HUES6 (cell line): ENCODE results near the gene DRD1.
A peak's percentile ranks its signal among the peaks of the same experiment; 100 is the strongest.

Experiments
- H3K27ac ChIP-seq: 2 replicates; pipeline ENCODE4 v1.7.0; 2013; ENCODE audit warnings: low read depth, mild to moderate bottlenecking, low read length, inconsistent platforms
- H3K27me3 ChIP-seq: 2 replicates; pipeline ENCODE4 v1.6.1; 2013; ENCODE audit warnings: low read length; ENCODE audit not compliant: control insufficient read depth, insufficient read depth
- H3K36me3 ChIP-seq: 2 replicates; pipeline ENCODE4 v1.6.1; 2013; ENCODE audit warnings: low read length; ENCODE audit not compliant: control insufficient read depth, insufficient read depth
- H3K4me1 ChIP-seq: 2 replicates; pipeline ENCODE4 v1.6.1; 2013; ENCODE audit warnings: low read length; ENCODE audit not compliant: control insufficient read depth, insufficient read depth
- H3K4me3 ChIP-seq: 2 replicates; pipeline ENCODE4 v1.5.1; 2013; ENCODE audit warnings: low read depth, low read length
- H3K9ac ChIP-seq: one replicate; pipeline ENCODE4 v1.6.1; 2013; ENCODE audit warnings: mild to moderate bottlenecking, low read length
- H3K9me3 ChIP-seq: 2 replicates; pipeline ENCODE4 v1.6.1; 2013; ENCODE audit warnings: low read depth, low read length; ENCODE audit not compliant: control insufficient read depth, insufficient read depth

DRD1 gene

DNA sequence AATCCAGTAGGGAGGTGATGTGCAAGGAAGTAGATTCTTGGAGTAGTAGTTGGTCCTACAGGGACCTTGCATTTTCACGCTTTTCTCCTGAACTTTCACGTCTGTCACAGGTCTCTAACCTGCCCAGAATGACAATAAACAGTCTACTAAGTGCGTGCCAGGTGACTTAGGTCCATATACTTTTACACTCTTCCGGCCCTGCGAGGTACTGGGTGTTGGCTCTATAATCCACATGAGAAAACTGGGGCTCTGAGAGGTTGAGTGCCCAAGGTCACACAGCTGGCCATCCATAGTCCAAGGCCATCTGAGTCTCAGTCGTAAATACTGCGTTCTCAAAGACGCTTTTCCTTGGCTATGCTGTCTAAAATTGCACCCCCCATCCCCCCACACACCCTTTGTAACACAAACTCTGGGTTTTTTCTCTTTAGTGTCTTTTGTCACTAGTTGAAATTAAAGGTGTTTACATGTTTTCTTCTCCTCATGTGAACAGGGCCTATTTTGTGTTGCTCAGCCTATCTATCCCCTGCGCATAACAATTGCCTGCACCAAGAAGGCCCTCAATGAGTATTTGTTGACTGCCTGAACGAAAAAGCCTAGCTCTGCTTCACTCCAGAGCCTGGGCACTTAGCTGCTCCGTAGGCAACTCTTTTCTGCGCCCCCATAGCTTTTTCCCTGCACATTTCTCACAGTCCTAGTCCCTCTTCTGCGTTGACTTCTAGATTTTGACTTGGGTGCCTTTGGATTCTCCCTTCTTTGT is 35.3 kb upstream of the DRD1 start:
- peaks cover 20% of the 10 kb centered on the region for H3K27me3 ChIP-seq
- H3K4me1 ChIP-seq: peaks cover 9% of the 10 kb centered on the region
- no peaks in the 10 kb centered on the region for H3K9me3 ChIP-seq
- H3K9ac ChIP-seq: peak overlapping the region; percentile 89
- peaks cover 33% of the 10 kb centered on the region for H3K36me3 ChIP-seq
- H3K4me3 ChIP-seq: peak overlapping the region; percentile 87
- peak overlapping the region; percentile 79; the same call in 1 of the 2 replicates for H3K27ac ChIP-seq

DNA sequence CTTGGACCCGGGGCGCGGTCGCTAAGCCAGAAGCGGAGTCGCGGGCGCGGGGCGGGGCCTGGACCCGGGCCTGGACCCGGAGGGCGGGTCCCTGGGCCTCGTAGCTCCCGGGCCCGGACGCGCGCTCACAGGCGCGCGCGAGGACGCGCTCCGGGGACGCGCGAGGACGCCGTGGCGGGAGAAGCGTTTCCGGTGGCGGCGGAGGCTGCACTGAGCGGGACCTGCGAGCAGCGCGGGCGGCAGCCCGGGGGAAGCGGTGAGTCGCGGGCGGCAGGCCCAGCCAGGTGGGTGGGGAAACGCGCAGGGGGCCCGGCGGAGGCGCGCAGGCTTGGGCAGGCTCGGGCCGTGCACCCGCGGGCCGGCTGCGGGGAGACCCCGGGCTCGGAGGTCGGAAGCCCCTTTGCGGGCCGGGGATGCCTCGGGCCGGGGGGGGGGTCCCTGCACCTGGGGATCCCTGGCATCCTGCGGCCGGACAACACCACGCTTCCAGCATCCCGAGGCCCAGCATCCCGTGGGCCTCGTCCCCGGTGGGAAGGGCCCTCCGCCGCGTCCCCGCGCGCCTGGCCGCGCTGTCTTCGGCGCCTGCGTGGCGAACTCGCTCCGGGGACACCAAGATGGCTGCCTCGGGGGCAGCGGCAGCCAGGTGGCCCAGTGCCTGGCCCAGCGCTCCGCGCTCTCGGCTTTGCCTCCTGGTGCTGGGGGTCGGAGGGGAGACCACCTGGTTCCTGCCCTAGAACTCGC is 34.6 kb upstream of the DRD1 start, which contains the start of gene SFXN1:
Gene SFXN1, plus strand, starts transcription at position 177 of the 741 bp plus-strand sequence. CDS start 13,544 bp downstream, outside the sequence.
- Histone ChIP-seq H3K36me3 (peaks cover 25% of the 10 kb centered on the region), H3K27ac (peak within 1 kb of the TSS; percentile 79; the same call in 1 of the 2 replicates), H3K4me3 (peak within 1 kb of the TSS; percentile 87), H3K9me3 (no peaks in the 10 kb centered on the region), H3K27me3 (peaks cover 20% of the 10 kb centered on the region), H3K9ac (peak within 1 kb of the TSS; percentile 89), H3K4me1 (peaks cover 9% of the 10 kb centered on the region)

DNA sequence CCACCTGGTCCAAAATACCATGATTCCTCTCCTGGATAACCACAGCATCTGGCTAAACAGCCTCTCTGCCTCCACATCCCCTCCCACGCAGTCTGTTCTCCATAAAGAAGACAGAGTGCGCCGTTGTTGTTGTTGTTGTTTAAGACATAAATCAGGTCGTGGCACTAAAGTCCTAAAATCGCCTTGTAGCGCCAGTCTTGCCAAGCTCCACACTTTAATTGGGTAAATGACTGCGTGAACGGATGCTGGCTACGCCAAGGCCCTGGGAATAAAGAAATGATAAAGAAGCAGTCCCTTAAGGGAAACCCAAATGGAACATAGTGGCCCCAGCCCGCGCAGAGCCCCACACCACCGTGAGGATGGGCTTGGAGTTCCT is 34.0 kb upstream of the DRD1 start:
- Histone ChIP-seq H3K36me3 (peaks cover 22% of the 10 kb centered on the region), H3K4me1 (peaks cover 9% of the 10 kb centered on the region), H3K9ac (peak overlapping the region; percentile 89), H3K9me3 (no peaks in the 10 kb centered on the region), H3K27ac (no peak overlapping the region), H3K27me3 (peaks cover 20% of the 10 kb centered on the region), H3K4me3 (peak overlapping the region; percentile 87)

GRCh38 chr5:175477440-175477839 is 33.5 kb upstream of the DRD1 start:
- Histone ChIP-seq H3K27me3 (peaks cover 20% of the 10 kb centered on the region), H3K4me1 (peaks cover 9% of the 10 kb centered on the region), H3K27ac (no peak overlapping the region), H3K9ac (no peak overlapping the region), H3K36me3 (peaks cover 18% of the 10 kb centered on the region), H3K4me3 (no peak overlapping the region), H3K9me3 (no peaks in the 10 kb centered on the region)

GRCh38 chr5:175475248-175475647 is 31.3 kb upstream of the DRD1 start:
- H3K9me3 ChIP-seq: no peaks in the 10 kb centered on the region
- no peaks in the 10 kb centered on the region for H3K36me3 ChIP-seq
- peaks cover 20% of the 10 kb centered on the region for H3K27me3 ChIP-seq
- no peak overlapping the region for H3K9ac ChIP-seq
- H3K4me3 ChIP-seq: no peak overlapping the region
- no peak overlapping the region for H3K27ac ChIP-seq
- H3K4me1 ChIP-seq: peaks cover 9% of the 10 kb centered on the region

DNA sequence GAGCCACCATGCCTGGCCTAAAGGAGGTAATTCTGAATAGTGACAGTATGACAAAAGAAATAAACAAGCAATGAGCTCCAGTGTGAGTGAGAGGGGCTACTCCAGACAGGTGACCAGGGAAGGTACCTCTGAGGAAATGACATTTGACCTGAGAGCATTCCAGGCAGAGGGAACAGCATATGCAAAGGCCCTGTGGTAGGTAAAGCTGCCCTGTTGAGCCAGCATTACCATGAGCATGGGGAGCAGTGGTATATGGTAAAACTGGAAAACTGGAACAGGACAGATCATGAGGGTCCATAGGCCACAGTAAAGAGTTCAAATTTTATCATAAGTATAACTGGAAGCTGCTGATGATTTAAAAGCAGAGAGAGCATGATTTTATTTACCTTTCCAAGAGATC is 28.4 kb upstream of the DRD1 start:
- no peak overlapping the region for H3K4me3 ChIP-seq
- H3K27me3 ChIP-seq: peaks cover 12% of the 10 kb centered on the region
- no peak overlapping the region for H3K27ac ChIP-seq
- H3K36me3 ChIP-seq: no peaks in the 10 kb centered on the region
- H3K9ac ChIP-seq: no peak overlapping the region
- H3K4me1 ChIP-seq: no peaks in the 10 kb centered on the region
- no peaks in the 10 kb centered on the region for H3K9me3 ChIP-seq

GRCh38 chr5:175471628-175472027 is 27.6 kb upstream of the DRD1 start:
- peaks cover 5% of the 10 kb centered on the region; the same call in 1 of the 2 replicates for H3K27me3 ChIP-seq
- no peaks in the 10 kb centered on the region for H3K36me3 ChIP-seq
- no peak overlapping the region for H3K4me3 ChIP-seq
- H3K4me1 ChIP-seq: no peaks in the 10 kb centered on the region
- no peak overlapping the region for H3K9ac ChIP-seq
- H3K9me3 ChIP-seq: no peaks in the 10 kb centered on the region
- no peak overlapping the region for H3K27ac ChIP-seq

DNA sequence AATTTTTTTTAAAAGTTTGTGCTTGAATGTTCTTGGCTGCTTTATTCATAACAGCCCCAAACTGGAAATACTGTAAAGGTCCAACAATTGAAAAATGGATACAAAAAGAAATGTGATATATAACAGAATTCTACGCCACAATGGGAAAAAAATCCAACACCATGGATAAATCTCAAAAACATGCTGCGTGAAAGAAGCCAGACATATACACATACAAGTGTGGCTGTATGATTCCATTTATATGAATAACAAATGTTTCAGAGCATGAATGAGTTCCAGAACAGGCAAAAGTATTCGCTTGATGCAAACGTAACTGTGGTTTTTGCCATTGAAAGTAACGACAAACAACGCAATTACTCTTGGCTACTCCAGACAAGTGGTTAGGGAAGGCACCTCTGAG is 27.2 kb upstream of the DRD1 start:
- H3K36me3 ChIP-seq: no peaks in the 10 kb centered on the region
- no peaks in the 10 kb centered on the region for H3K9me3 ChIP-seq
- no peaks in the 10 kb centered on the region for H3K4me1 ChIP-seq
- H3K27me3 ChIP-seq: peaks cover under 1% of the 10 kb centered on the region; the same call in 1 of the 2 replicates
- H3K9ac ChIP-seq: no peak overlapping the region
- H3K27ac ChIP-seq: no peak overlapping the region
- H3K4me3 ChIP-seq: no peak overlapping the region

DNA sequence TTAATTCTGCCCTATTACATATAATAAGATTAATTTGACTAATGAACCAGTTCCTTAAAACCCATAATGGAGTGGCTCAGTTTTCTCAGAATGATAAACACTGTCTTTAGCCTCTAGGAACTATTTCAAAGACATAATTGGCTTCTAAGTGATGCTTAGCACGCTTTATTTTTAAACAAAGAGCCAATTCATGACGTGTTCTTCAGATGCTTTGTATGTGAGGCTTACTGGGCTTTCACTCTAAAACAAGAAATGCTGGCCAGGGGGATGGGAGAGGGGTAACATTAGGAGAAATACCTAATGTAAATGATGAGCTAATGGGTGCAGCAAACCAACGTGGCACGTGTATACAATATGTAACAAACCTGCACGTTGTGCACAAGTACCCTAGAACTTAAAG is 26.8 kb upstream of the DRD1 start:
- H3K27me3 ChIP-seq: no peaks in the 10 kb centered on the region
- no peak overlapping the region for H3K4me3 ChIP-seq
- no peaks in the 10 kb centered on the region for H3K36me3 ChIP-seq
- no peak overlapping the region for H3K27ac ChIP-seq
- H3K9me3 ChIP-seq: no peaks in the 10 kb centered on the region
- no peak overlapping the region for H3K9ac ChIP-seq
- no peaks in the 10 kb centered on the region for H3K4me1 ChIP-seq

DNA sequence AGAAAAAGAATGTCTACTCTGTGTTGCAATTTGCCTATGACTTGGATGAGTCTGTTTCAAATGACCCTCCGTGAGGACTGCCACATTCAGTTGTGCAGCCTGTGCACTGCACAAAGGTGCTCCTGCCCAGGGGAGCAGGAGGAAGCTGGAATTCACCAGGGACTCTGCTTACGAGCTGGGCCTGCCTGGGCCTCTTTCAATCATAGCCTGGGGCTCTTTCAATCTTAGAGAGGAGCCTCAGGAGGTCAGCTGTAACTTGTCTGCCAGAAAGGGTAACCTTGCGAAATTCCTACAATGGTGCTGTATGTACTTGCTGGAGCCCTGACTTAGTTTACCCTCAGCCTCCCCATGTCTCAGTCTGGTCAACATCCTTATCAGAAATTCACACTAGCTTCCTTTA is 25.9 kb upstream of the DRD1 start:
- Histone ChIP-seq H3K4me3 (no peak overlapping the region), H3K9ac (no peak overlapping the region), H3K27me3 (no peaks in the 10 kb centered on the region), H3K4me1 (no peaks in the 10 kb centered on the region), H3K27ac (no peak overlapping the region), H3K36me3 (no peaks in the 10 kb centered on the region), H3K9me3 (no peaks in the 10 kb centered on the region)

GRCh38 chr5:175468892-175469291 is 24.9 kb upstream of the DRD1 start:
- no peak overlapping the region for H3K9ac ChIP-seq
- no peaks in the 10 kb centered on the region for H3K27me3 ChIP-seq
- H3K4me3 ChIP-seq: no peak overlapping the region
- no peak overlapping the region for H3K27ac ChIP-seq
- H3K36me3 ChIP-seq: no peaks in the 10 kb centered on the region
- H3K4me1 ChIP-seq: 0 out of 2 replicates have a peak, but pooled peaks cover 3% of the 10 kb centered on the region
- no peaks in the 10 kb centered on the region for H3K9me3 ChIP-seq
